ENCODE measurements around the gene HTT-AS. TPM values are rescaled to one million over a fixed set of nuclear protein-coding genes. Genes with fewer than 3 reads are reported as not detected.
A peak's percentile ranks its signal among the peaks of the same experiment; 100 is the strongest.

Gene HTT-AS
- total RNA-seq, 4 donors from 2014 or later, result not detected

GRCh38 chr4:3021127-3021526 lies 53.2 kb downstream of the HTT-AS start:
- H3K4me3 ChIP-seq (ENCODE audit: low read depth, poor library complexity, severe bottlenecking), result no peak overlapping the region
- WGBS, 2 donors, result 74 to 76% methylated on average over 6 of the region's 6 CpGs
- TF ChIP-seq POLR2A (IDR thresholded peaks at IDR 0.05) (no peak), CTCF (IDR thresholded peaks at IDR 0.05) (no peak)
- intact Hi-C loops (cut with DNase I; ENCODE audit: low total_unique reads), result no loop called here
- no peak for DNase-seq (ENCODE audit: low spot score in 2 of 2)

GRCh38 chr4:3019145-3019846 lies 55.0 kb downstream of the HTT-AS start:
- no peak overlapping the region for H3K4me3 ChIP-seq (ENCODE audit: low read depth, poor library complexity, severe bottlenecking)
- intact Hi-C loops (cut with DNase I; ENCODE audit: low total_unique reads), result no loop called here
- 91 to 94% methylated on average over 13 of the region's 13 CpGs for WGBS, 2 donors
- DNase-seq (ENCODE audit: low spot score in 2 of 2), result no peak
- TF ChIP-seq CTCF (IDR thresholded peaks at IDR 0.05) (no peak), POLR2A (IDR thresholded peaks at IDR 0.05) (no peak)

- TF ChIP-seq CTCF (IDR thresholded peaks at IDR 0.05), result no peak
- TF ChIP-seq POLR2A (IDR thresholded peaks at IDR 0.05), result no peak
- WGBS, 2 donors, result 85 to 86% methylated on average over 4 of the region's 4 CpGs
- no peak overlapping the region for H3K4me3 ChIP-seq (ENCODE audit: low read depth, poor library complexity, severe bottlenecking)
Observed at GRCh38 chr4:3017504-3017903, 56.8 kb downstream of the HTT-AS start.

GRCh38 chr4:3016961-3017360 lies 57.4 kb downstream of the HTT-AS start:
- no peak overlapping the region for H3K4me3 ChIP-seq (ENCODE audit: low read depth, poor library complexity, severe bottlenecking)
- no peak for TF ChIP-seq CTCF (IDR thresholded peaks at IDR 0.05)
- TF ChIP-seq POLR2A (IDR thresholded peaks at IDR 0.05), result no peak
- intact Hi-C loops (cut with DNase I; ENCODE audit: low total_unique reads), result no loop called here
- peak in 1 of 2 donors; percentile 48 for DNase-seq (ENCODE audit: low spot score in 2 of 2)
- 76 to 86% methylated on average over 4 of the region's 4 CpGs for WGBS, 2 donors

More at GRCh38 chr4:3017504-3017903, 56.8 kb downstream of the HTT-AS start:
- intact Hi-C loops (cut with DNase I; ENCODE audit: low total_unique reads), result no loop called here
- peak in 1 of 2 donors; percentile 37 for DNase-seq (ENCODE audit: low spot score in 2 of 2)

- intact Hi-C loops (cut with DNase I; ENCODE audit: low total_unique reads), result no loop called here
- DNase-seq (ENCODE audit: low spot score in 2 of 2), result no peak
- no peak overlapping the region for H3K4me3 ChIP-seq (ENCODE audit: low read depth, poor library complexity, severe bottlenecking)
- no peak for TF ChIP-seq POLR2A (IDR thresholded peaks at IDR 0.05)
- no peak for TF ChIP-seq CTCF (IDR thresholded peaks at IDR 0.05)
- WGBS, 2 donors, result 85 to 86% methylated on average over 8 of the region's 8 CpGs
Observed at GRCh38 chr4:3013839-3014350, 60.4 kb downstream of the HTT-AS start.

Other genes starting within 250 kb of the HTT-AS start
- 100 to 1,000 TPM; 102 to 153 (median 135) TPM for gene ADD1, start 230.7 kb downstream of the HTT-AS start, total RNA-seq
- gene NOP14, start 111.1 kb downstream of the HTT-AS start, total RNA-seq, result 10 to 100 TPM; 21.2 to 33.1 (median 23.0) TPM
- gene GRK4, start 111.0 kb downstream of the HTT-AS start, total RNA-seq, result 10 to 100 TPM in 1 of 4 donors, 1 to 10 TPM in 3; 4.2 to 10.5 (median 4.7) TPM
- 100 to 1,000 TPM in 1 of 4 donors, 10 to 100 TPM in 3; 28.9 to 141 (median 42.0) TPM for gene HTT, start 143 bp upstream of the HTT-AS start, total RNA-seq
- gene MSANTD1, start 174.6 kb upstream of the HTT-AS start, total RNA-seq, result under 1 TPM; 0.19 to 0.76 (median 0.35) TPM
- gene RGS12, start 218.5 kb upstream of the HTT-AS start, total RNA-seq, result 10 to 100 TPM; 47.5 to 92.6 (median 80.6) TPM